Lung (tissue), 12 donors: Measurements from ENCODE around the gene SH2D1B. TPM values are rescaled to one million over a fixed set of nuclear protein-coding genes. Genes with fewer than 3 reads are reported as not detected.

ENCODE experiments used
- ATAC-seq: fragments of 200-7000 bp; cut with Tn5 transposase; one replicate; pipeline ENCODE4 v1.9.1; 2020; ENCODE audit warnings: moderate number of reproducible peaks; ENCODE audit not compliant: insufficient read depth, low FRiP score
- DNase-seq, 3 donors: peaks; one replicate each; pipeline ENCODE4 v3.0.0-alpha.2; 2013 to 2017
- H3K27ac ChIP-seq, 2 donors: one replicate each; pipeline ENCODE4 v1.5.1; 2013; ENCODE audit warnings: mild to moderate bottlenecking in 2 of 2, moderate library complexity in 2 of 2, control low read depth in 1 of 2, inconsistent platforms in 1 of 2, low read depth in 1 of 2, low read length in 1 of 2
- H3K27me3 ChIP-seq, 3 donors: one replicate each; pipeline ENCODE4 v1.5.1; 2013; ENCODE audit warnings: low read length in 2 of 3; ENCODE audit not compliant: control insufficient read depth in 3 of 3, insufficient read depth in 3 of 3
- H3K36me3 ChIP-seq, 4 donors: one replicate each; pipeline ENCODE4 v1.5.1; 2013; ENCODE audit warnings: low read length in 4 of 4, mild to moderate bottlenecking in 1 of 4, moderate library complexity in 1 of 4; ENCODE audit not compliant: control insufficient read depth in 4 of 4, insufficient read depth in 4 of 4
- H3K4me1 ChIP-seq, 5 donors: one replicate each; pipeline ENCODE4 v1.5.1; 2013; ENCODE audit warnings: low read length in 5 of 5, mild to moderate bottlenecking in 2 of 5, moderate library complexity in 1 of 5; ENCODE audit not compliant: control insufficient read depth in 5 of 5, insufficient read depth in 5 of 5
- H3K4me3 ChIP-seq: one replicate; pipeline ENCODE4 v1.5.1; 2013; ENCODE audit warnings: mild to moderate bottlenecking, control low read depth, moderate library complexity
- H3K9ac ChIP-seq, 2 donors: one replicate each; pipeline ENCODE4 v1.5.1; 2013; ENCODE audit warnings: low read length in 2 of 2, control low read depth in 1 of 2; ENCODE audit not compliant: insufficient read depth in 1 of 2
- H3K9me3 ChIP-seq, 4 donors: one replicate each; pipeline ENCODE4 v1.5.1; 2013; ENCODE audit warnings: low read length in 3 of 4, mild to moderate bottlenecking in 1 of 4, moderate library complexity in 1 of 4; ENCODE audit not compliant: control insufficient read depth in 4 of 4, insufficient read depth in 3 of 4
- CTCF ChIP-seq: IDR thresholded peaks from 2 replicates; pipeline ENCODE4 v1.5.1; 2012; ENCODE audit warnings: mild to moderate bottlenecking; ENCODE audit errors: control extremely low read depth, extremely low read depth
- WGBS, 2 donors: extraction: QIAGEN DNeasy Blood & Tissue Kit; methylation state at CpG; one replicate each; pipeline ENCODE4 v1.1.7; 2013; 5-methylcytosine and 5-hydroxymethylcytosine counted together
- polyA plus RNA-seq, 2 donors: library from polyadenylated mRNA; stranded (reverse); fragments of 200-250 nt; gene quantifications; one replicate each; pipeline ENCODE4 v1.2.1, GENCODE V29; 2013
- total RNA-seq, 2 donors: library from RNA; depleted of rRNA in 1 of 2; stranded (reverse); fragments of >200 nt in 1 of 2; gene quantifications; one replicate each; pipeline ENCODE4 v1.2.1, GENCODE V29; 2014 to 2021
- donor health status: control.
- donor health status: control.
- donor health status: Bipolar disorder and iron deficiency.
- donor health status: healthy.
- donor health status: DM: yes; HTN: yes; CAD: no.

SH2D1B gene
- total and polyA plus RNA-seq, 4 donors = 0.26 to 1.6 (median 1.0) TPM

DNA sequence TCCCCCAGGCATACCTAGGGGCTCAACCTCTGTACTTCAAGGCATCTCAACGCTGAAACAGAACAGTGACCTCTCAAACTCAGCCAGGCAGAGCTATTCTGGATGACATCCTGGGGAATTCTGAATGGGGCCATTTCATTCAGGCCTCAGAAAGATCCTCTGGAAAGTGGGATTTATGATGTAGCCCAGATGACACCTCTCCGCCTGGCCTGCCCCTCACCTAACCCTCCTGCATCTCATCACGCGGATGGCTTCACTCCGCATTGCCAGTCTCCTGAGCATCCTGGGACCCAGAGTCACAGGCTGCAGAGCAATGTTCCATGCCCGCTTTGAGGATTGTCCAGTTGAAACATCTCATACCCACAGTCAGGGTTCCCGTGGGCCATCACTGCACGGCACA, 36.5 kb downstream of the SH2D1B start:
- H3K27me3 ChIP-seq = no peaks in the 10 kb centered on the region
- peaks cover 0 to 2% (median 0%) of the 10 kb centered on the region in 5 donors for H3K4me1 ChIP-seq
- no peak overlapping the region for H3K9ac ChIP-seq
- no peak overlapping the region for H3K4me3 ChIP-seq
- DNase-seq (no peak), ATAC-seq (no peak)
- 83 to 90% methylated on average over 8 of the region's 8 CpGs for WGBS, 2 donors
- no peak overlapping the region for H3K27ac ChIP-seq
- H3K36me3 ChIP-seq = no peaks in the 10 kb centered on the region
- no peaks in the 10 kb centered on the region for H3K9me3 ChIP-seq
- TF ChIP-seq CTCF = no peak

DNA sequence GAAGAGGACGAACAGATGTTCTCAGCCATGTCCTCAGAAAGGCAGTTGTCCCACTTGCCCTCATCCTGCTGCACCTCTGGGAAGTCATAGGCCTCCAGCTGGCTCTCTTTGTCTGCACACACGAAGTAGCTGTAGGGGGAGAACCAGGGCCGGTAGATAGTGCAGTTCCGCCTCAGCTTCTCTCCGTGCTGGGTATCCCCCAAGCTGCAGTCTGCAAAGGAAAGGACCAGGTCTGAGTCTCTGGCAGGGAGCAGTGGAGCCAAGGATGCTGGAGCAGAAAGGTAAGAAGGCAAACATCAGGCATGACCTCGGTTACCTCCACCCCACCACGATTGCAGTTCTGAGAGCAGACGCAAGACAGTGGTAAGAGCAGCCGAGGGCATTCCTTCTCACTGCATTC, 37.5 kb downstream of the SH2D1B start:
- ATAC-seq = no peak
- 90 to 93% methylated on average over 9 of the region's 9 CpGs for WGBS, 2 donors

DNA sequence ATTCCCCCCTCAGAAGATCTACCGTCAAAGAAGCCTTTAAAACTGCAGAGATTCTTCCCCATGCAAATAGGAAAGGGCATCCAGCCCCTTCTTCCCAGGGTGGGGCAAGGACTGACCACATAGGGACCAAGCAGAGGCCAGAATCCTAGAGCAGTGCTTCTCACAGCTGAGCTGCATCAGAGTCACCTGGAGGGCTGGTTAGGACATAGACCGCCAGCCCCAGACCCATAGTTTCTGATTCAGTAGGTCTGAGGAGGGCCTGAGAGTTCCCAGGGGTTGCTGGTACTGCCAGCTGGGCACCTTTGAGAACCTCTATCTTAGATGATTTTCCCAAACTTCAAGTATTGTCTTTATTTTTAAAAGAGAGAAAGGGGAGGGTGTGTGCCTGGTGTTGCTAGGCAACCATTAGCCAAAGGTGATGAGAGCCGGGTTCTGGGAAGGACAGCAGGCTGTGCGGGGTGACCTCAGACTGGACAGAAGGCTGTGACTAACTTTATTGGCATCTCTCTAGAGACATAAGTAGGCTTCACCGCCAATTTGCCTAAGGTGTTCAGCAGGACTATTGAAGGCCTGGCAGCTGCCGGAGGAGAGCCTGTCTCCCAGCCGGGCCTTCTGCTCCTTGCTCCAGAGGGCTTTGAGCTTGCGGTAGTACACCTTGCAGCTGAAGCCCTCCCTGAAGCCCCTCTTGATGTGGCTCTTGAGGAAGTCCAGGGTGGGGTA, 38.2 kb downstream of the SH2D1B start:
- WGBS, 2 donors = 84 to 94% methylated on average over 8 of the region's 8 CpGs
- TF ChIP-seq CTCF = no peak
- peak; percentile 75 for ATAC-seq
- Histone ChIP-seq H3K4me1 (peaks cover 0 to 2% (median 0%) of the 10 kb centered on the region in 5 donors), H3K9me3 (no peaks in the 10 kb centered on the region), H3K27ac (peak overlapping the region in 1 of 2 donors; percentile 14), H3K27me3 (no peaks in the 10 kb centered on the region), H3K4me3 (no peak overlapping the region), H3K36me3 (no peaks in the 10 kb centered on the region), H3K9ac (no peak overlapping the region)
- DNase-seq = no peak

More for the DNA sequence above, 37.5 kb downstream of the SH2D1B start:
- no peak for TF ChIP-seq CTCF
- no peaks in the 10 kb centered on the region for H3K27me3 ChIP-seq
- H3K9ac ChIP-seq = no peak overlapping the region
- peaks cover 0 to 2% (median 0%) of the 10 kb centered on the region in 5 donors for H3K4me1 ChIP-seq
- no peak overlapping the region for H3K4me3 ChIP-seq
- H3K36me3 ChIP-seq = no peaks in the 10 kb centered on the region
- no peak for DNase-seq
- H3K9me3 ChIP-seq = no peaks in the 10 kb centered on the region
- H3K27ac ChIP-seq = peak overlapping the region in 1 of 2 donors; percentile 14

DNA sequence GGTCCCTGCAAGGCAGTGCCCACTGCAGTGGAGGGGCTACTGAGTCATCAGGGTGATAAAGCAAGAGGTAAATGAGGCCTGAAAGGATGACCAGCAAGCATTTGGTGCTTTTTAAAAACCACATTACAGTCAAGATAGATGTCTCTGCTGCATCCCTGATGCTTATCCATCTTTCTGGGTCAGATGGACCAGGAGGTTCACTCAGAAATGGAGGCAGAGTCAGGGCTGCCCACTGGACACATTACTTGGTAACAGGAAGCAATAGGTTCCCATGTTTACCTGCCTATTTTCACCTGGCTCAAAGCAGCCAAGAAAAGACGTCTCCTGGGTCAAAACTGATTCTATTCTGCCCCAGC, 38.9 kb downstream of the SH2D1B start:
- no peak overlapping the region for H3K9ac ChIP-seq

More for the DNA sequence above, 38.9 kb downstream of the SH2D1B start:
- Histone ChIP-seq H3K4me3 (no peak overlapping the region), H3K27me3 (no peaks in the 10 kb centered on the region), H3K4me1 (peaks cover 0 to 2% (median 0%) of the 10 kb centered on the region in 5 donors), H3K27ac (no peak overlapping the region), H3K36me3 (no peaks in the 10 kb centered on the region), H3K9me3 (no peaks in the 10 kb centered on the region)
- no peak for TF ChIP-seq CTCF
- 83 to 93% methylated on average over 1 of the region's 1 CpG for WGBS, 2 donors
- no peak for ATAC-seq
- DNase-seq = no peak
